Smooth muscle cell (in vitro differentiated cells): ENCODE results near the gene CLIC6. TPM values are rescaled to one million over a fixed set of nuclear protein-coding genes. Genes with fewer than 3 reads are reported as not detected.

Source experiments
- DNase-seq: peaks from one replicate; lab custom pipeline; 2025; ENCODE audit not compliant: unreplicated experiment; lab: John Stamatoyannopoulos, UW
- H2AFZ ChIP-seq: fragments of 200-600 bp; sonication (generic); 2 replicates; pipeline ENCODE4 v1.6.0; 2016; ENCODE audit warnings: antibody characterized with exemption, low read depth, mild to moderate bottlenecking
- H3F3A ChIP-seq: fragments of 200-600 bp; sonication (generic); 2 replicates; pipeline ENCODE4 v1.6.0; 2017; ENCODE audit warnings: antibody characterized with exemption, low read depth
- H3K27ac ChIP-seq: fragments of 200-600 bp; sonication (generic); 2 replicates; pipeline ENCODE4 v1.5.1; 2016; ENCODE audit warnings: low read depth, mild to moderate bottlenecking
- H3K27me3 ChIP-seq: fragments of 200-600 bp; sonication (generic); 2 replicates; pipeline ENCODE4 v1.6.1; 2016; ENCODE audit warnings: low read depth, mild to moderate bottlenecking
- H3K36me3 ChIP-seq: fragments of 200-600 bp; sonication (generic); 2 replicates; pipeline ENCODE4 v1.5.1; 2016; ENCODE audit warnings: low read depth
- H3K4me1 ChIP-seq: fragments of 200-600 bp; sonication (generic); 2 replicates; pipeline ENCODE4 v1.5.1; 2016; ENCODE audit warnings: low read depth
- H3K4me2 ChIP-seq: fragments of 200-600 bp; sonication (generic); 2 replicates; pipeline ENCODE4 v1.6.0; 2016; ENCODE audit warnings: mild to moderate bottlenecking
- H3K4me3 ChIP-seq: fragments of 200-600 bp; sonication (generic); 2 replicates; pipeline ENCODE4 v1.5.1; 2016; ENCODE audit warnings: mild to moderate bottlenecking
- H3K79me2 ChIP-seq: fragments of 200-600 bp; sonication (generic); 2 replicates; pipeline ENCODE4 v1.6.0; 2016; ENCODE audit warnings: low read depth, mild to moderate bottlenecking
- H3K9ac ChIP-seq: fragments of 200-600 bp; sonication (generic); 2 replicates; pipeline ENCODE4 v1.6.0; 2016; ENCODE audit warnings: low read depth
- H3K9me3 ChIP-seq: fragments of 200-600 bp; sonication (generic); replicated peaks from 2 replicates; pipeline ENCODE4 v1.5.1; 2016; ENCODE audit warnings: low read depth
- H4K20me1 ChIP-seq: fragments of 200-600 bp; sonication (generic); 2 replicates; pipeline ENCODE4 v1.6.0; 2016; ENCODE audit warnings: low read depth
- CTCF ChIP-seq: fragments of 200-600 bp; sonication (generic); IDR thresholded peaks from 2 replicates; pipeline ENCODE4 v1.5.1; 2017; ENCODE audit warnings: borderline replicate concordance, mild to moderate bottlenecking, antibody characterized with exemption; ENCODE audit not compliant: insufficient read depth, poor library complexity, severe bottlenecking
- WGBS: methylation state at CpG from one replicate; pipeline ENCODE4 v1.1.7; 2016; ENCODE audit warnings: low lambda C conversion rate; 5-methylcytosine and 5-hydroxymethylcytosine counted together
- polyA plus RNA-seq: library from polyadenylated mRNA; unstranded; fragments of >200 nt; fragmentation: Nextera tagmentation; extraction: Ambion mirVana; gene quantifications from 2 replicates; pipeline ENCODE4 v1.2.1, GENCODE V29; 2016
- total RNA-seq: library from RNA; depleted of rRNA; stranded (reverse); fragments of >200 nt; gene quantifications from 2 replicates; pipeline ENCODE4 v1.2.3, GENCODE V29; 2014

Gene CLIC6
- total and polyA plus RNA-seq, 2 experiments from 2014 or later = 0.22 TPM; not detected in 1

GRCh38 chr21:34696121-34696520 lies 27.3 kb downstream of the CLIC6 start:
- Histone ChIP-seq H3K27ac (no peak overlapping the region), H3K4me2 (no peak overlapping the region), H3K36me3 (no peaks in the 10 kb centered on the region), H4K20me1 (no peaks in the 10 kb centered on the region), H3K27me3 (no peaks in the 10 kb centered on the region), H3K9ac (no peak overlapping the region), H3K9me3 (no peaks in the 10 kb centered on the region), H3K79me2 (no peaks in the 10 kb centered on the region), H2AFZ (no peak overlapping the region), H3K4me1 (peaks cover 6% of the 10 kb centered on the region), H3K4me3 (no peak overlapping the region), H3F3A (no peaks in the 10 kb centered on the region)
- WGBS = 89% methylated on average over 1 of the region's 1 CpG
- no peak for DNase-seq
- no peak for TF ChIP-seq CTCF

GRCh38 chr21:34697826-34698225 lies 29.0 kb downstream of the CLIC6 start:
- no peak overlapping the region for H3K27ac ChIP-seq
- H3K79me2 ChIP-seq = no peaks in the 10 kb centered on the region
- peaks cover 3% of the 10 kb centered on the region for H3K4me1 ChIP-seq
- H3K36me3 ChIP-seq = no peaks in the 10 kb centered on the region
- H3K9ac ChIP-seq = no peak overlapping the region
- H3K4me3 ChIP-seq = no peak overlapping the region
- no peak for TF ChIP-seq CTCF
- WGBS = 94% methylated on average over 3 of the region's 3 CpGs
- no peak for DNase-seq
- H3K27me3 ChIP-seq = no peaks in the 10 kb centered on the region
- H3K9me3 ChIP-seq = no peaks in the 10 kb centered on the region
- H2AFZ ChIP-seq = no peak overlapping the region
- no peaks in the 10 kb centered on the region for H3F3A ChIP-seq
- no peak overlapping the region for H3K4me2 ChIP-seq
- no peaks in the 10 kb centered on the region for H4K20me1 ChIP-seq

GRCh38 chr21:34698270-34699015 lies 29.6 kb downstream of the CLIC6 start:
- Histone ChIP-seq H3K36me3 (no peaks in the 10 kb centered on the region), H3K79me2 (no peaks in the 10 kb centered on the region), H3K4me1 (no peaks in the 10 kb centered on the region), H3K27me3 (no peaks in the 10 kb centered on the region), H4K20me1 (no peaks in the 10 kb centered on the region), H3K9ac (no peak overlapping the region), H3F3A (no peaks in the 10 kb centered on the region), H3K4me2 (no peak overlapping the region), H3K9me3 (no peaks in the 10 kb centered on the region), H2AFZ (no peak overlapping the region), H3K4me3 (no peak overlapping the region), H3K27ac (no peak overlapping the region)
- no peak for DNase-seq
- TF ChIP-seq CTCF = no peak
- WGBS = 75% methylated on average over 7 of the region's 7 CpGs

- no peaks in the 10 kb centered on the region for H3K36me3 ChIP-seq
- no peak overlapping the region for H3K4me3 ChIP-seq
- no peak overlapping the region for H2AFZ ChIP-seq
- H3F3A ChIP-seq = peaks cover 5% of the 10 kb centered on the region
- H3K4me1 ChIP-seq = no peaks in the 10 kb centered on the region
- no peaks in the 10 kb centered on the region for H3K79me2 ChIP-seq
- H3K27ac ChIP-seq = no peak overlapping the region
- WGBS = 92% methylated on average over 10 of the region's 10 CpGs
- no peak for DNase-seq
- no peak overlapping the region for H3K4me2 ChIP-seq
- no peak overlapping the region for H3K9ac ChIP-seq
- TF ChIP-seq CTCF = no peak
- no peaks in the 10 kb centered on the region for H3K9me3 ChIP-seq
- no peaks in the 10 kb centered on the region for H3K27me3 ChIP-seq
- no peaks in the 10 kb centered on the region for H4K20me1 ChIP-seq
These were observed 31.8 kb downstream of the CLIC6 start for GRCh38 chr21:34700605-34701004.
